Measurements from ENCODE around the gene JMJD1C.

DNA sequence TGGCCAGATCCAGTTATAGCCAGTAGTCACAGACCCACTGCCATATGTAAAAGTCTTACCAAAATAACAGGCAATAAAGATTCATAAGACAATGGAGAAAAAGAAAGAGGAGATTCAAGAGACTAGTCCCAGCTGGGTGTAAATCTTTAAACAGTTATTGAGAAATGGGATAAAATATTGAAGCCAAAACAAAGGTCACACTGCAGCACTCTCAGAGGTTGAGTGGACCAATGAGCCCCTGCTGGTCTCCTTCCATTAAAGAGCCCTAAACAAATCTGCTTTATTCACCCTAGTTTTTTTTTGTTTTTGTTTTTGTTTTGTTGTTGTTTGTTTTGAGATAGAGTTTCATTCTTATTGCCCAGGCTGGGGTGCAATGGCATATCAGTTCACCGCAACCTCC lies 98.8 kb downstream of the JMJD1C start:
- no peak for TF ChIP-seq EZH2phosphoT487 (conservative IDR thresholded peaks at IDR 0.05; ENCODE audit: low read length)
- TF ChIP-seq, protein P1, sequence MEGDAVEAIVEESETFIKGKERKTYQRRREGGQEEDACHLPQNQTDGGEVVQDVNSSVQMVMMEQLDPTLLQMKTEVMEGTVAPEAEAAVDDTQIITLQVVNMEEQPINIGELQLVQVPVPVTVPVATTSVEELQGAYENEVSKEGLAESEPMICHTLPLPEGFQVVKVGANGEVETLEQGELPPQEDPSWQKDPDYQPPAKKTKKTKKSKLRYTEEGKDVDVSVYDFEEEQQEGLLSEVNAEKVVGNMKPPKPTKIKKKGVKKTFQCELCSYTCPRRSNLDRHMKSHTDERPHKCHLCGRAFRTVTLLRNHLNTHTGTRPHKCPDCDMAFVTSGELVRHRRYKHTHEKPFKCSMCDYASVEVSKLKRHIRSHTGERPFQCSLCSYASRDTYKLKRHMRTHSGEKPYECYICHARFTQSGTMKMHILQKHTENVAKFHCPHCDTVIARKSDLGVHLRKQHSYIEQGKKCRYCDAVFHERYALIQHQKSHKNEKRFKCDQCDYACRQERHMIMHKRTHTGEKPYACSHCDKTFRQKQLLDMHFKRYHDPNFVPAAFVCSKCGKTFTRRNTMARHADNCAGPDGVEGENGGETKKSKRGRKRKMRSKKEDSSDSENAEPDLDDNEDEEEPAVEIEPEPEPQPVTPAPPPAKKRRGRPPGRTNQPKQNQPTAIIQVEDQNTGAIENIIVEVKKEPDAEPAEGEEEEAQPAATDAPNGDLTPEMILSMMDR (IDR thresholded peaks at IDR 0.05; ENCODE audit: insufficient read depth, low read length, poor library complexity, severe bottlenecking): no peak

Measured in SU-DHL-6 (cell line).